WTC11 (cell line): ENCODE measurements around the gene SFTA2.

Source experiments
- ATF1 ChIP-seq: sonication (generic); formaldehyde crosslinking; IDR thresholded peaks from 2 replicates; pipeline ENCODE4 v1.8.1; 2023; ENCODE audit warnings: mild to moderate bottlenecking, moderate library complexity, missing genetic modification reagents
- CREB1 ChIP-seq: sonication (generic); formaldehyde crosslinking; IDR thresholded peaks from 2 replicates; pipeline ENCODE4 v1.8.0; 2023; ENCODE audit warnings: mild to moderate bottlenecking, missing genetic modification reagents
- ETV6 ChIP-seq: sonication (generic); formaldehyde crosslinking; IDR thresholded peaks from 2 replicates; pipeline ENCODE4 v1.8.1; 2022; ENCODE audit warnings: mild to moderate bottlenecking, missing genetic modification reagents
- JUN ChIP-seq: sonication (generic); formaldehyde crosslinking; IDR thresholded peaks from 2 replicates; pipeline ENCODE4 v1.8.0; 2023; ENCODE audit warnings: mild to moderate bottlenecking, missing genetic modification reagents
- NR2C2 ChIP-seq: sonication (generic); formaldehyde crosslinking; IDR thresholded peaks from 2 replicates; pipeline ENCODE4 v1.8.0; 2022; ENCODE audit warnings: mild to moderate bottlenecking, missing genetic modification reagents
- RORB ChIP-seq: fragments of 250-450 bp; sonication (Bioruptor Pico); IDR thresholded peaks from 2 replicates; pipeline ENCODE4 v1.9.0; 2021; ENCODE audit warnings: mild to moderate bottlenecking
- TCF7 ChIP-seq: sonication (generic); formaldehyde crosslinking; IDR thresholded peaks from 2 replicates; pipeline ENCODE4 v1.8.0; 2022; ENCODE audit warnings: mild to moderate bottlenecking, low read depth, missing genetic modification reagents, moderate library complexity
- TEAD4 ChIP-seq: sonication (generic); formaldehyde crosslinking; IDR thresholded peaks from 2 replicates; pipeline ENCODE4 v1.8.0; 2022; ENCODE audit warnings: mild to moderate bottlenecking, missing genetic modification reagents
- ZNF121 ChIP-seq: sonication (generic); formaldehyde crosslinking; IDR thresholded peaks from 2 replicates; pipeline ENCODE4 v1.8.0; 2023; ENCODE audit warnings: missing genetic modification reagents
- TF ChIP-seq, protein P1 (sequence below): fragments of 200-600 bp; IDR thresholded peaks from 2 replicates; pipeline ENCODE4 v1.8.0; 2022; ENCODE audit warnings: antibody characterized with exemption
- TF ChIP-seq, protein P2 (sequence below): sonication (generic); formaldehyde crosslinking; conservative IDR thresholded peaks from 2 replicates; pipeline ENCODE4 v1.8.1; 2022; ENCODE audit warnings: mild to moderate bottlenecking, missing genetic modification reagents
- TF ChIP-seq, protein P3 (sequence below): sonication (generic); formaldehyde crosslinking; IDR thresholded peaks from 2 replicates; pipeline ENCODE4 v1.8.1; 2022; ENCODE audit warnings: low read depth, missing genetic modification reagents, borderline replicate concordance

DNA sequence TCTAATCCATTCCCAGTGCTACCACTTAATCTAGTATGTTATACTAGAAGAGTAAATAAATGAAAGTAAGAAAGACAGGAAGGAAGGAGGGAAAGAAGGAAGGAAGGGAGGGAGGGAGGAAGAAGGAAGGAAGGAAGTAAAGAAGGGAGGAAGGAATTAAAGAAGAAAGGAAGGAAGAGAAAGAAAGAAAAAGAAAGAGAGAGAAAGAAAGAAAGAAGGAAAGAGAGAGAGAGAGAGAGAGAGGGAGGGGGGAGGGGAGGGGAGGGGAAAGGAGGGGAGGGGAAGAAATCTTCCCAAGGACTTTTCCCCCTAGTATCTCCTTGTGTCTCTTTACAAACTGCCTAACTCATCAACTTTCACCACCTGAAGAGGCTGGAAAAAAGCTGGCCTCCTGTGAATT, 30.7 kb upstream of the SFTA2 start:
- TF ChIP-seq TEAD4 (CRISPR knock-in tag), result no peak
- TF ChIP-seq, protein P1, sequence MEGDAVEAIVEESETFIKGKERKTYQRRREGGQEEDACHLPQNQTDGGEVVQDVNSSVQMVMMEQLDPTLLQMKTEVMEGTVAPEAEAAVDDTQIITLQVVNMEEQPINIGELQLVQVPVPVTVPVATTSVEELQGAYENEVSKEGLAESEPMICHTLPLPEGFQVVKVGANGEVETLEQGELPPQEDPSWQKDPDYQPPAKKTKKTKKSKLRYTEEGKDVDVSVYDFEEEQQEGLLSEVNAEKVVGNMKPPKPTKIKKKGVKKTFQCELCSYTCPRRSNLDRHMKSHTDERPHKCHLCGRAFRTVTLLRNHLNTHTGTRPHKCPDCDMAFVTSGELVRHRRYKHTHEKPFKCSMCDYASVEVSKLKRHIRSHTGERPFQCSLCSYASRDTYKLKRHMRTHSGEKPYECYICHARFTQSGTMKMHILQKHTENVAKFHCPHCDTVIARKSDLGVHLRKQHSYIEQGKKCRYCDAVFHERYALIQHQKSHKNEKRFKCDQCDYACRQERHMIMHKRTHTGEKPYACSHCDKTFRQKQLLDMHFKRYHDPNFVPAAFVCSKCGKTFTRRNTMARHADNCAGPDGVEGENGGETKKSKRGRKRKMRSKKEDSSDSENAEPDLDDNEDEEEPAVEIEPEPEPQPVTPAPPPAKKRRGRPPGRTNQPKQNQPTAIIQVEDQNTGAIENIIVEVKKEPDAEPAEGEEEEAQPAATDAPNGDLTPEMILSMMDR, result no peak
- TF ChIP-seq, protein P2, sequence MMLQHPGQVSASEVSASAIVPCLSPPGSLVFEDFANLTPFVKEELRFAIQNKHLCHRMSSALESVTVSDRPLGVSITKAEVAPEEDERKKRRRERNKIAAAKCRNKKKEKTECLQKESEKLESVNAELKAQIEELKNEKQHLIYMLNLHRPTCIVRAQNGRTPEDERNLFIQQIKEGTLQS (CRISPR knock-in tag), result no peak
- TF ChIP-seq ETV6 (CRISPR knock-in tag), result no peak
- no peak for TF ChIP-seq NR2C2 (CRISPR knock-in tag)
- no peak for TF ChIP-seq TCF7 (CRISPR knock-in tag)
- TF ChIP-seq CREB1 (CRISPR knock-in tag), result no peak
- no peak for TF ChIP-seq RORB
- TF ChIP-seq, protein P3, sequence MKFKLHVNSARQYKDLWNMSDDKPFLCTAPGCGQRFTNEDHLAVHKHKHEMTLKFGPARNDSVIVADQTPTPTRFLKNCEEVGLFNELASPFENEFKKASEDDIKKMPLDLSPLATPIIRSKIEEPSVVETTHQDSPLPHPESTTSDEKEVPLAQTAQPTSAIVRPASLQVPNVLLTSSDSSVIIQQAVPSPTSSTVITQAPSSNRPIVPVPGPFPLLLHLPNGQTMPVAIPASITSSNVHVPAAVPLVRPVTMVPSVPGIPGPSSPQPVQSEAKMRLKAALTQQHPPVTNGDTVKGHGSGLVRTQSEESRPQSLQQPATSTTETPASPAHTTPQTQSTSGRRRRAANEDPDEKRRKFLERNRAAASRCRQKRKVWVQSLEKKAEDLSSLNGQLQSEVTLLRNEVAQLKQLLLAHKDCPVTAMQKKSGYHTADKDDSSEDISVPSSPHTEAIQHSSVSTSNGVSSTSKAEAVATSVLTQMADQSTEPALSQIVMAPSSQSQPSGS (CRISPR knock-in tag), result no peak
- TF ChIP-seq JUN, result no peak
- TF ChIP-seq ATF1 (CRISPR knock-in tag), result no peak
- no peak for TF ChIP-seq ZNF121 (CRISPR knock-in tag)
